Measurements from ENCODE around the gene DLK1.

DLK1 gene

GRCh38 chr14:100733152-100733850, 6.6 kb downstream of the DLK1 start:
- DNase-seq (ENCODE audit: low spot score): no peak

GRCh38 chr14:100734031-100734990, 7.6 kb downstream of the DLK1 start:
- DNase-seq (ENCODE audit: low spot score): no peak

- no peak for DNase-seq (ENCODE audit: low spot score)
Observed at GRCh38 chr14:100735271-100735670, 8.6 kb downstream of the DLK1 start.

GRCh38 chr14:100736269-100737180, 9.8 kb downstream of the DLK1 start:
- DNase-seq (ENCODE audit: low spot score): no peak

- DNase-seq (ENCODE audit: low spot score): no peak
Observed at GRCh38 chr14:100737526-100737925, 10.8 kb downstream of the DLK1 start.

GRCh38 chr14:100738269-100738691, 11.6 kb downstream of the DLK1 start:
- DNase-seq (ENCODE audit: low spot score): no peak

- DNase-seq (ENCODE audit: low spot score): no peak
Observed at GRCh38 chr14:100738704-100739131, 12.0 kb downstream of the DLK1 start.

GRCh38 chr14:100739306-100739705, 12.6 kb downstream of the DLK1 start:
- DNase-seq (ENCODE audit: low spot score): no peak

GRCh38 chr14:100740196-100740825, 13.6 kb downstream of the DLK1 start:
- DNase-seq (ENCODE audit: low spot score): no peak

- no peak for DNase-seq (ENCODE audit: low spot score)
Observed at GRCh38 chr14:100740929-100741328, 14.2 kb downstream of the DLK1 start.

GRCh38 chr14:100741966-100742365, 15.3 kb downstream of the DLK1 start:
- no peak for DNase-seq (ENCODE audit: low spot score)

GRCh38 chr14:100746326-100746725, 19.6 kb downstream of the DLK1 start:
- DNase-seq (ENCODE audit: low spot score): no peak

- peak; percentile 91 for DNase-seq (ENCODE audit: low spot score)
Observed at GRCh38 chr14:100747021-100747586, 20.4 kb downstream of the DLK1 start.

GRCh38 chr14:100747736-100748135, 21.0 kb downstream of the DLK1 start:
- DNase-seq (ENCODE audit: low spot score): no peak

- DNase-seq (ENCODE audit: low spot score): no peak
Observed at GRCh38 chr14:100748403-100748802, 21.7 kb downstream of the DLK1 start.

GRCh38 chr14:100748944-100749343, 22.3 kb downstream of the DLK1 start:
- DNase-seq (ENCODE audit: low spot score): no peak

GRCh38 chr14:100749967-100750597, 23.4 kb downstream of the DLK1 start:
- DNase-seq (ENCODE audit: low spot score): no peak

GRCh38 chr14:100750762-100751699, 24.3 kb downstream of the DLK1 start:
- no peak for DNase-seq (ENCODE audit: low spot score)

GRCh38 chr14:100754020-100754419, 27.3 kb downstream of the DLK1 start:
- DNase-seq (ENCODE audit: low spot score): no peak

- DNase-seq (ENCODE audit: low spot score): peak; percentile 25
Observed at GRCh38 chr14:100755649-100756048, 29.0 kb downstream of the DLK1 start.
